ES-I3 (cell line): ENCODE data around the gene KIF21A.

Source experiments
- H3K36me3 ChIP-seq: 2 replicates; pipeline ENCODE4 v1.6.1; 2013; ENCODE audit warnings: mild to moderate bottlenecking, low read length, control low read depth, moderate library complexity; ENCODE audit not compliant: insufficient read depth
- H3K4me1 ChIP-seq: 2 replicates; pipeline ENCODE4 v1.6.1; 2013; ENCODE audit warnings: mild to moderate bottlenecking, control low read depth, low read length; ENCODE audit not compliant: insufficient read depth
- H3K9ac ChIP-seq: 2 replicates; pipeline ENCODE4 v1.6.1; 2013; ENCODE audit warnings: low read depth, mild to moderate bottlenecking, low read length, moderate library complexity
- H3K9me3 ChIP-seq: 2 replicates; pipeline ENCODE4 v1.6.1; 2013; ENCODE audit warnings: mild to moderate bottlenecking, low read length, moderate library complexity; ENCODE audit not compliant: control insufficient read depth, insufficient read depth

KIF21A gene

GRCh38 chr12:39419471-39419870, 23.4 kb downstream of the KIF21A start:
- Histone ChIP-seq H3K4me1 (no peaks in the 10 kb centered on the region), H3K9me3 (no peaks in the 10 kb centered on the region), H3K36me3 (no peaks in the 10 kb centered on the region), H3K9ac (no peak overlapping the region)

DNA sequence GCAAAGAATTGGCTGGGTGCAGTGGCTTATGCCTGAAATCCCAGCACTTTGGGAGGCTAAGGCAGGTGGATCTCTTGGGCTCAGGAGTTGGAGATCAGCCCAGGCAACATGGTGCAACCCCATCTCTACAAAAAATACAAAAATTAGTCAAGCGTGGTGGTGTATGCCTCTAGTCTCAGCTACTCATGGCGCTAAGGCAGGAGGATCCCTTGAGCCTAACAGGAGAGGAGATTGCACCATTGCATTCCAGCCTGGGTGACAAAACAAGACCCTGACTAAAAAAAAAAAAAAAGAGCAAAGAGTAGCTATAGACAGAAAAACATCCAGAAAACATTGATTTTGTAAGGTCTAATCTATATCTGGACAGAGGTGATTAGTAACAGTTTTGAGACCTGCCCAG, 25.0 kb downstream of the KIF21A start:
- no peaks in the 10 kb centered on the region for H3K36me3 ChIP-seq
- no peak overlapping the region for H3K9ac ChIP-seq
- H3K9me3 ChIP-seq = no peaks in the 10 kb centered on the region
- no peaks in the 10 kb centered on the region for H3K4me1 ChIP-seq

DNA sequence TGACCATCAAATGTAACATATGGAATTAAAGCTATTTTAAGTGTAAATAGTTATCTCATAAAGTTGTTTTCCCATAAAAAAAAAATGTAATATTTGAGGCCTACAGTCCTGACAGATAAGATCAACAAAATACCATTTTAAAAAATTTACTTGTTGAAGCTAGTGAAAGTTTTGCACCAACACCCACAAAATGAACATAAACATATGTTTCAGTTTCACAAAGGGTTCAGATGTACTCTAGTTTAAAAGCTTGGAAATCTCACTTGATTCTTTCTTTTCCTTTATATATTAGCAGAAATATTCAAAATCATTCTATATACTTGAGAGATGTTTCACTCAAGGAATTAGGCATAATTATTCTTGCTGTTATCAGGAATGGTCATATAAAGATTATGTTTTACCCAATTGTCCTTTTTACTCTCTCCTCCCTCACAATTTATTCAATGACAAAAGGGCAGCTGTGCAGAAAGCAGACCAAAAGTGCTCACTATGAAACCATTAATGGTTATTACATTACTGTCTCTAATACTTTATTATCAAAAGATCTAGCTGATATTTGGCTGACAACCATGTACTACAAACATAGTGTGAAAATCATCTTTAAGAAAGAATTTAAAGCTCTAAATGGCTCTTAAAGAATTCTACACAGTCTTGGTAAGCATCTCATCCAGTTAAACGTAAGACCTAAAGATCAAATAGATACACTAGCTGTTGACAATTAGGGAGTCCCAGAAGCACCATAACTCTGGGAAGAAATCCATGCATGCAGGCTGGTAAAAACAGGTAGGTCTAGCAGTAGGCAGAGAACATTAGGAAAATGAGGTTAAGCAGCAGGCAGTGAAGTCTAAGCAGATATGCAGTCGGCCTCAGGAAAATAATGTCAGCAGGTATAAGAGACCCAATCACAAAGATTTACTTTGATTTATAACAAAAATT, 28.8 kb downstream of the KIF21A start:
- no peaks in the 10 kb centered on the region for H3K9me3 ChIP-seq
- H3K9ac ChIP-seq = no peak overlapping the region
- H3K36me3 ChIP-seq = no peaks in the 10 kb centered on the region
- H3K4me1 ChIP-seq = no peaks in the 10 kb centered on the region; the same call in 1 of the 2 replicates

DNA sequence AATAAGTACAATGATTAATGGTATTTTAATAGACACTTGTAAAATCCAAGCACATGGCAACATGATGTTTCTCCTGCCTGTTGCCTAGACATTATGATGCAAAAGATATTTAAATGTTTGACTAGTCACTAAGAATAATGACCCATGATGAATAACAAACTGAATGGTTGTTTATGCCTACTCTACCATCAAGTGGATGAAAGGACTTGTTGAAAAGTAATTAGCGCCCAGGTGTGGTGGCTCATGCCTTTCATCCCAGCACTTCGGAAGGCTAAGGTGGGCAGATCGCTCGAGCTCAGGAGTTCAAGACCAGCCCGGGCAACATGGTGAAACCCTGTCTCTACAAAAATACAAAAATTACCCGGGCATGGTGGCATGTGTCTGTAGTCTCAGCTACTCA, 30.7 kb downstream of the KIF21A start:
- H3K9ac ChIP-seq = no peak overlapping the region
- no peaks in the 10 kb centered on the region for H3K36me3 ChIP-seq
- H3K9me3 ChIP-seq = no peaks in the 10 kb centered on the region
- no peaks in the 10 kb centered on the region; the same call in 1 of the 2 replicates for H3K4me1 ChIP-seq

GRCh38 chr12:39406262-39406661, 36.7 kb downstream of the KIF21A start:
- Histone ChIP-seq H3K36me3 (no peaks in the 10 kb centered on the region), H3K4me1 (peaks cover 10% of the 10 kb centered on the region; the same call in 1 of the 2 replicates), H3K9me3 (no peaks in the 10 kb centered on the region), H3K9ac (no peak overlapping the region)

- Histone ChIP-seq H3K9ac (no peak overlapping the region), H3K9me3 (no peaks in the 10 kb centered on the region), H3K4me1 (peaks cover 10% of the 10 kb centered on the region; the same call in 1 of the 2 replicates), H3K36me3 (no peaks in the 10 kb centered on the region)
These were observed 37.3 kb downstream of the KIF21A start for GRCh38 chr12:39405580-39405979.

DNA sequence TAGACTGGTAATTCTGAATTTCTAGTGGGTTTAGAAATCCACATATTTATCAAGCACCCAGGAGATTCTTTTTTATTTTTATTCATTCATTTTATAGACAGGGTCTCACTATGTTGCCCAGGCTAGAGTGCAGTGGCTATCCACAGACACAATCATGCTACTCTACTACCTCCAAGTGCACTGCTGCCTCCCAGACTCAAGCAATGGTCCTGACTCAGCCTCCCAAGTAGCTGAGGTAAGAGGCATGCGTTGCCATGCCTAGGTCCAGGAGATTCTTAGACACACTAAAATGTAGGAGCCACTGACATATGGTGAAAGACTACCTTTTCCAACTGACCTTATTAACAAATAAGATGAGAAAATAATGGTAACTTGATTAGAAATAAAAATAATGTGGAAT, 38.9 kb downstream of the KIF21A start:
- Histone ChIP-seq H3K4me1 (peaks cover 10% of the 10 kb centered on the region; the same call in 1 of the 2 replicates), H3K9me3 (no peaks in the 10 kb centered on the region), H3K9ac (no peak overlapping the region), H3K36me3 (no peaks in the 10 kb centered on the region)

DNA sequence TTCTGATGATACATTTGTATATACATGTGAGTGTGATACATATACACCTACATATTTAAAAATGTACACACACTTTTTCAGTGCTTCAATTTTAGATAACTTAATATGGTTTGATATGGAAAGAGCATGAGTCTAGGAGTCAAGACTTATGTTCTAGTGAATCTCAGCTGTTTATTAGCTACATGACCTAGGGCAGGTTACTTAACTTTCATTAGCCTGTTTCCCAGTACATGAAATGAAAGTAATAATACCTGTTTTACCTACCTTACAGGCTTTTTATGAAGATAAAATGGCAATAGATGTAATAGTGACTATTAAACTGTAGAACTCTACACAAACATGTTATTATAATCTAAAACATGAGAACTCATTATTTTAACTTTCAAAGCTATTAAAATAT, 39.5 kb downstream of the KIF21A start:
- Histone ChIP-seq H3K36me3 (no peaks in the 10 kb centered on the region), H3K9me3 (no peaks in the 10 kb centered on the region), H3K9ac (no peak overlapping the region), H3K4me1 (peaks cover 10% of the 10 kb centered on the region; the same call in 1 of the 2 replicates)

GRCh38 chr12:39402922-39403321, 40.0 kb downstream of the KIF21A start:
- Histone ChIP-seq H3K9me3 (no peaks in the 10 kb centered on the region), H3K4me1 (peaks cover 10% of the 10 kb centered on the region; the same call in 1 of the 2 replicates), H3K9ac (no peak overlapping the region), H3K36me3 (no peaks in the 10 kb centered on the region)

DNA sequence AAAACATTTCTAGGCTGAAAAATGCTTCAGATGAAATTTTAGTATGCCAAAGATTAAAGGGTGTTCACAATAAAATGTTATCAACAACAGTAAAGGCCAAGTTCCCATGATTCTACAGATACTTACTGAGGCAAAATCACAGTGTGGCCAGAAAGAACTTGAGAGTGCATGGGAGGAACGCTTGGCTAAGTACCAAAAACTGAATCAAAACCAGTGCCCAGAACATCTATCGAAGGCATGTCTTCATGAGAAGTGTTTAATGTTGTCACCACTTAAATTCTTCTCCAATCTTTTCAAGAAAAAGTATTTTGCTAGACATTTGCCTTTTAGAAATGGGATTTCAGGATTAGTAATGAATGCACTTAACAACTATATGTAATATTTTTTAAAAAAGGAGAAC, 41.5 kb downstream of the KIF21A start:
- Histone ChIP-seq H3K36me3 (no peaks in the 10 kb centered on the region), H3K4me1 (peaks cover 3% of the 10 kb centered on the region; the same call in 1 of the 2 replicates), H3K9ac (no peak overlapping the region), H3K9me3 (no peaks in the 10 kb centered on the region)

DNA sequence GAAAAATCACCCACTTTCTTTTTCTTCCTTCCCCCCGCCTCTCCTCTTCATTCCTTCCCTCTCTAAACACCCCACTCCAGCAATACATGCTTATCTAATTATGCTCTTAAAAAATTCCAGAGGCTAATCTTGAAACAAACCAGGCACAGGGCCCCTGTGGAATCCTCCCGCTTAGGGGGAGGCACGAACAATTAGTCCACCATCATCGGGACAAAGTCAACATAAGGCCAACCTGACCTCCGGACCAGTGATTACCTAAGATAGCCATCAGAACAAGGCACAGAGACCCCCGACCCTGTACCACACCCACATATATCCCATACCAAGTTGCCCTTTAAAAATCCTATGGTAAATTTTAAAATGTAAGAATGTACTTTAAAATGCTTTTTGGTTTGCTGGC, 47.1 kb downstream of the KIF21A start:
- no peaks in the 10 kb centered on the region for H3K36me3 ChIP-seq
- no peaks in the 10 kb centered on the region for H3K9me3 ChIP-seq
- peaks cover 18% of the 10 kb centered on the region for H3K4me1 ChIP-seq
- no peak overlapping the region for H3K9ac ChIP-seq

GRCh38 chr12:39393890-39394289, 49.0 kb downstream of the KIF21A start:
- Histone ChIP-seq H3K9me3 (no peaks in the 10 kb centered on the region), H3K9ac (no peak overlapping the region), H3K4me1 (peaks cover 18% of the 10 kb centered on the region), H3K36me3 (no peaks in the 10 kb centered on the region)

DNA sequence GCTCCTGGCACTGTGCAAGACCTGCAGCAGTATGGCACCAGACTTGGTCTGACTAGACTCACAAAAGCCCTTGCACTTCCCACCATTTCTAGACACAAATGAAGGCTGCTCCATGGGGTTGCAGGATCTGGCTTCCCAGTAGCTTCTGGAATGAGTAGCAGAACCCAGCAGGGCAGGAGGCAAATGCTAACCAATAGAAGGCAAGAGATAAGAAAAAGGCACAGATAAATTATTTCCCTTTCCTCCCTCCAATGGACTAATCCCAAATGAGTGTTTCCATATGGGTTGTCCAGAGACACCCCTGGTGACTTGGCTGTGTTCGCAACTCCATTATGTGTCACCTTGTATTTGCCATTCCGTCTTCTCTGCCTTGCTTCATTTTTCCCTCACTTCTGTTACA, 49.7 kb downstream of the KIF21A start:
- Histone ChIP-seq H3K4me1 (peaks cover 18% of the 10 kb centered on the region), H3K36me3 (no peaks in the 10 kb centered on the region), H3K9ac (no peak overlapping the region), H3K9me3 (no peaks in the 10 kb centered on the region)

- Histone ChIP-seq H3K9me3 (no peaks in the 10 kb centered on the region), H3K36me3 (no peaks in the 10 kb centered on the region), H3K9ac (no peak overlapping the region), H3K4me1 (peaks cover 18% of the 10 kb centered on the region)
These were observed 50.6 kb downstream of the KIF21A start for GRCh38 chr12:39392154-39392925.
